ENCODE measurements around the gene DDC.

The DDC gene

GRCh38 chr7:50513166-50513871 lies 51.9 kb downstream of the DDC start:
- DNase-seq = no peak

- DNase-seq = no peak
These were observed 52.8 kb downstream of the DDC start for GRCh38 chr7:50512384-50512783.

DNA sequence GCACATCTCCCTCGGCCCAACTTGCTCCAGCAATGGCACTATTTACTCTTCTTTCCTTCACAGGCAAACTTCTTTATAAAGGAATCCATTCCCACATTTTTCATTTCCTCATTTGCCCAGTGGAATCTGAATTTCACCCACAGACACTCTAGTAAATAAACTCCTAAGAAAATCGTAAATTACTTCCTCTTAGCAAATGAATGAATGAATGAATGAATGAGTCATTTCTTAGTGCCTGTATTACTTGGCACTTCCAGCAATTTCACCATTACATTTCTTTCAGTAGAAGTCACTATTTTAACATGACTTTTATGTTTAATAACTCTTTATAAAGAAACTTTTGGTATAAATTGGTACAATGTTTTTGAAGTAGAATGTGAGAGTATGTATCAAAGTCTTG lies 55.7 kb downstream of the DDC start:
- DNase-seq = no peak

GRCh38 chr7:50508471-50508943 lies 56.7 kb downstream of the DDC start:
- DNase-seq = no peak

DNA sequence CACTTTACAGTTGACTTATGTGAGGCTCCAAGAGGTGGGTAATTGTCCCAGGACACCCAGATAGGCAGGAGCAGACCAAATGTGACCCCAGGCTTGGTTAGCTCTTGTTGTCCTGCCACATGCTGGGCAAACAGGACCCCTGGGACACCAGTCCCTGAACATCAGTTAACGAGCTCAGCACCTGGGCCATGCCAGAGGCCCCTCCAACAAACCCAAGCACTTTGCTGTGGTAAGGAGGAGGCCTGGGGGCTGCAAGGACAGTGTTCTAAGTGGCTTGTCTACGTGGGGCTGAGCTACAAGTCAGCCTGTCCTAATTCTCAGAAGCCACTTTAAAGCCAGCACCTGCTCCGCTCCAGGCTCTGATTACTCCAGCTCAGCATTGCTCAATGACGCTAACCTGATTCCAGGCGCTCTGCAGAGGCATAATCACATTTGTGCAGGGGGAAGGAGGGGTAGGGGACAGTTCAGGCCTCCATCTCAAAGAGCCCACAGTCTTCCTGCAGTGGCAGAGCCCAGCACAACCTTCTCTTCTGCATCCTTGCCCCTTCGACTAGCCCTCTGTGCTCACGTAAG lies 57.2 kb downstream of the DDC start:
- no peak for DNase-seq

DNA sequence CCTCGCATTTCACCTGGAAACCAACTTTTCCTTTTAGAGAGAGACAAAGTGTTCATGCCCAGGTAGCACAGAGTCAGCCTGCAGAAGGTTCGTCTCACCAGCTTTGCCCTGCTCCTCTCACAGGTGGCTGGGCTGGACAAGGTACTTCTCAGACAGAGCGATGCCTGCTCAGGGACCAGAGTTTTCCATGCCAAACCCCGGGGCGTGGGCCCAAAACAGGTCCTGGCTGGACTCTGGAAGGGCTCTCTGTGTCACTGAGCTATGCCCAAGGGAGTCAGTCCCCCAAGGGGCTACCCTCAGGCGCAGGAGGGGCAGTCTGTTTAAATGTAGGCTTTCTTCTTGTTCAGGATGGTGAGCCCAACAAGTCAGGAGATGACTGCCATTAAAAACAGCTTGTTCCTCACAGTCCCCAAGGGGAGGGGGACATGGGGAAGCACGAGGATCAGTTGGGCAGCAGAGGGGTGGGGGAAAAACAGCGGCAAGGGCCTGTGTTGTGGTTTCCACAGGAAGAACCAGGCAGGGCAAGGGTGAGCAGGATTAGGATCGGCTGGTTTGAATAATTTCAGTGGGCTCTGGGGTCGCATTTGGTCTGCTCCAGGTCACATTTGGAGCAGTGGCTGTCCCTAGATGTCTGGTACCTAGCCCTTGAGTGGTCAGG lies 59.5 kb downstream of the DDC start:
- DNase-seq = no peak

GRCh38 chr7:50504646-50505546 lies 60.3 kb downstream of the DDC start:
- no peak for DNase-seq

DNA sequence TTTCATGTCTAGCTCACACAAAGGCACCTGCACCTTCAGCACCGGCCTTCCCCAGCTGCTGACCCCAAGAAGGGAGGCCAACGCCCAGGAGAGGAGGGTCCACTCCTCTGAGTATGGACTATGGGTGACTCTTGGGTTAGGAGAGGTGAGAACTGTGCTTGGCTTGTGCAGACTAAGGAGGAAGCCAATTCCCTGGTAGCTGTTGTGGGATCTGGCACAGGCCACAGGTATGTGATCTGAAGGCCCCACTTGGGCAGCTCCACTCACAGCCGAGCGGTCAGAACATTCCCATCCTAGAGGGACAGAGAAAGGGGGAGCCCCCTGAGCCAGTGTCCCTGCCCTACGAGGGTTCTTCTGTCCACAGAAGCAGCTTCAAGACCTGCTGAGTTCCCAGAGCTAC lies 62.3 kb downstream of the DDC start:
- DNase-seq = no peak

- no peak for DNase-seq
These were observed 63.1 kb downstream of the DDC start for GRCh38 chr7:50502001-50502684.

- no peak for DNase-seq
These were observed 66.1 kb downstream of the DDC start for GRCh38 chr7:50499092-50499491.

DNA sequence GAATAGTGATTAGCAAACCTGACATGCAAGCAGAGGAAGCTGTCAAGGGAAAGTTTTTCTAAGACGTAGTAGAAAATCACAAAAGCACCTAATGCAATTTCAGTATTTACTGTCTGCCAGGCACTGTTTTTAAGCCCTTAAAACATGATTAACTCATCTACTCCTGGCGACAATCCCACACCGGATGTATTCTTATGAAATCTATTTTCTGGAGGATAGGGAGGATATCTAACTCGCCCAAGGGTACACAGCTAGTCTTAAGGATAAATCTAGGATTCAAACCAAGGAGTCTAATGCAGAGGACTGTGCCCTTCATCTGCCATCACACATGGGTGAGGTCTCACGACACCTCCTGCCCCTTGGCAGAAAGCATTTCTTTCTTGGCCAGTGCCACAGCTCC lies 67.2 kb downstream of the DDC start:
- no peak for DNase-seq

- no peak for DNase-seq
These were observed 68.0 kb downstream of the DDC start for GRCh38 chr7:50497068-50497642.

- DNase-seq = no peak
These were observed 68.6 kb downstream of the DDC start for GRCh38 chr7:50496569-50496968.

DNA sequence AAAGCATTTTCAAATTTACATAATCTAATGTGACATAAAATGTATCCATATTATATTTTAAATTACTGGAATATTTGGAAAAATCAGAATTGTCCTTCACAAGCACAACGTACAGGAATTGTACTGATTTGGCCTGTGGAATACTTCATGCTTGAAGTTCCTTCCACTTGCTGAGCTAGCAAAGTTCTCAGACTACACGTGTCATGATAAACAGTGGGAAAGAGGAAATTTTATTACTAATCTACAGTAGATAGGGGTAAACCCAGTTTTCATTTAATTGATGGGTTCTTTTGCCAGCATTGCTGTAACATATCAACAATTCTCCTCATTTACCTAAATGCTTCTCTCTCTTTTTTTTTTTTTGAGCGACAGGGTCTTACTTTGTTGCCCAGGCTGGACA lies 69.5 kb downstream of the DDC start:
- no peak for DNase-seq

DNA sequence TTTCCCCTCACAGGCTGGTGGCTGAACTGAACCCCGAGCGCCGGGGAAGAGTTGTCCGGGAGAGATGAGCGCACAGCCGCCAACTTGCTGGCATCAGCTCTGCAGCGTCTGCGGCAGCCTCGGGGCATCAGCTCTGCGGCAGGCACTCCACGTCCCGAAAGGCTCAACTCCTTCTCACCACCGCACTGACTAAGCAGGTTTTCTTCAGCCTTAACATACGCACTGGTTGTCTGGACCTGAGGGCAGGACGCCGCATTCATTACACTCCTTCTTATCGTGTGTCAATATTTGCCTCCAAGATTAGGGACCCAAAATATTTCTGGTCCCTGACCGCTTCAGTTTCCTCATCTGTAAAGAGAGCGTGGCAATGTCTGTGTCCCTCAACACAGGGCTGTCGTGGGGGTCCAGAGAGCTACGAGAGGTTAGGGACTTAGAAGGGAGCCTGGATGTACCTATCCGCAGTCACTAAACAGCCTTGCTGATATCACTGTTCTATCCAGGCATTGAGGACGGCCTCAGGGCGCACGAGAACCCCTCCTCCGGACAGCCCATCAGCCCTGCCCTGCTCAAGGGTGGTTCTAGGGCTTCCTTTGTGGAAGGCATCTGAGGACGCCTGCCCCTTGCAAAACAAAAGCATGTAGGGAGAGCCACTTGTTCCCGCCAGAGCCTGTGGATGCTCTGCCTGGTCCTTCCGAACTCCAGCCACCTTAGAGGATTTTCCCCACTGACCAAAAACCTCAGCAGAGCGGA lies 72.3 kb downstream of the DDC start:
- DNase-seq = no peak

DNA sequence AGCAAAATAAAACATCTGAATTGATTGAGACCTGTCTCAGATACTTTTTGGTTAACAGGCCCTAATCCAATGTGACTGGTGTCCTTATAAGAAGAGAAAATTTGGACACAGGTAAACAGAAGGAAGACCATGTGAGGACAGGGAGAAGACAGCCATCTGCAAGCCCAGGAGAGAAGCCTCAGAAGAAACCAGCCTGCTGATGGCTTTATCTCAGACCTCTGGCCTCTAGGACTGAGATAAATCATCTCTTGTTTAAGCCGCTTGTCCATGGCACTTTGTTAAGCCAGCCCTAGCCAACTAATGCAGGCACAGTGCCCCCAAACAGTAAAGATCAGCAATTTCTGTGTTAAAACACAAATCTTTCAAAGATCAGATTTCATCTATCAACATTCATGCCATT lies 73.3 kb downstream of the DDC start:
- no peak for DNase-seq

DNA sequence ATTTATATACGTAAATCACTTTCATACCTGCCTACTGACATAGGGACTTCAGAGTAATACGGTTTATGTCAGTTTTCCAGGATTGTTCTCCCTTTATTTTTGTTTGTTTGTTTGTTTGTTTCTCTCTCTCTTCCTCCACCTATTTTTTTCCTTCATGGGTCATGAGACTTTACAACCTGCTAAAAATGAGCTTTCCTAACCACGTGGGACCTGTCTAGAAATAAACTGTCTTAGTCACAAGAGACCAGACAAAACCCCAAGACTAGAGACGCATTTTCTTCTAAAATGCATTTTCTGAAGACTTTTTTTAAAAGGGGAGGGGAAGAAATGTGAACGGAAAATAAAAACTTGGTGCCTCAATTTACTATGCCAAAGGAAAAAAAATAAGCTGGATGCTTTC lies 74.0 kb downstream of the DDC start:
- DNase-seq = no peak

DNA sequence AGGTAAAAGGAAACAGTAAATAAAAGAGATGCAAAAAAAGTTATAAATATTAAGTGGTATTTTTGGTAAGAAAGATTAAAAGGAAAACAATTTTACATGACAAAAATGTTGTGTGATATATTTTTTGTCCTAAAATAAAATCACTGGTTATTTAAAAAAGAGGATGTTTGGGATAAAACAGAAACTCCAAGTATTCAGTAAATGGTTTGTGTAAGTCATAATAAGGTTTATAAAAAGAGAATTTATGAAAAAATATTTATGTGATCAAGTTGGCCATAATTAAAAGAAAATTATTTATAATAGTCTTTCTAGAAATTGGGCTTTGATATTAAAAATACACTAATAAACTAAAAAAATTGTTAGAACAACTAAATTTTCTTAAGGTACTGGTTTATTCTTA lies 76.8 kb downstream of the DDC start:
- DNase-seq = no peak

- no peak for DNase-seq
These were observed 78.7 kb downstream of the DDC start for GRCh38 chr7:50486512-50486911.

DNA sequence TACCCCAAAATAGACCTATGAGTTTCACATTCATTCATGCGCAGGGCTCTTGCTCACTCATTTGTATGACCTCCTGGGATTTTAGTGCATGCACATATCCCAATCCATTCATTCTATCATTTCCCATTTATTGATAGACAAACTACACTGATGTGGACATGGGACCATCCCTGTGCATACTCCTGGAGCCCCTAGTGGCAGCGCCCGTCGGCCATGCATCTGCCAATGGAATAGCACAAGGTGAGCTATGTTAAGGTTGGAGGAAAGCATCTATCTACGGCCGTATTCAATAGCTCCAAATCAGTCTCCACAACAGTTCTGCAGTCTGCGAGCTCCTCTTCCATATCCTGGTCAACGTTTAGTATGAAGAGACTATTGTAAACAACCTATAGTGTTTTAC lies 83.3 kb downstream of the DDC start:
- DNase-seq = no peak

DNA sequence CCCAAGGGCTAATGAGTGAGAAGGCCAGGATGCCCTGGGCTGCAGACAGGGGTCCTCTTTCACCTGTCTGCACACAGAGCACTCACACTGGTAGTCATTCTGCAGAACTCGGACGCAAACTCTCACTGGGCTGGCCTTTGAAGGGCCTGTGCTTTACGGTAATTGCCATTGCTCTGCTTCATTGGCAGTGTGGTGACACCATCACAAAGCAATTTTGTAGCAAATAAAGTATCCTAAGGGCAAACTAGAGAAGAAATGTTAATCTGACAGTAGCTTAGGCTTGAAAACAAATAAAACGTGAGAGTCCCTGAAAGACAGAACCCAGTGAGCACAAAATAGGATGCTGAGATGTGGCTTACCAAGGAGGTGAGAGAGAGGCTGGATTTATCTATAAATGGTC lies 84.4 kb downstream of the DDC start:
- DNase-seq = no peak

All from CD4-positive, alpha-beta T cell treated with Interleukin-4 for 1 hour (primary cell).